Activated T-helper 17 cell treated with anti-CD3 and anti-CD28 coated beads, Interleukin-2, amount 50 U/mL, for 72 hours (primary cell): ENCODE measurements around the gene ST3GAL5. TPM values are rescaled to one million over a fixed set of nuclear protein-coding genes. Genes with fewer than 3 reads are reported as not detected.
"Not testable (repeated sequence)": the region's sequence is repeated elsewhere in the genome, so short reads cannot be mapped to it uniquely, and the experiment has no call there.

Source experiments
- ATAC-seq: fragments of 150-1000 bp; cut with Tn5 transposase; replicated peaks from 2 replicates; pipeline ENCODE4 v1.10.0; 2021; ENCODE audit warnings: mild to moderate bottlenecking, moderate library complexity
- H3K27ac Mint-ChIP-seq: one replicate; pipeline ENCODE4 v1.8.0; 2022; ENCODE audit warnings: mixed read lengths
- H3K27me3 Mint-ChIP-seq: one replicate; pipeline ENCODE4 v1.8.0; 2022; ENCODE audit warnings: mixed read lengths
- H3K36me3 Mint-ChIP-seq: one replicate; pipeline ENCODE4 v1.8.0; 2022; ENCODE audit warnings: low read depth, mild to moderate bottlenecking, mixed read lengths
- H3K4me1 Mint-ChIP-seq: one replicate; pipeline ENCODE4 v1.8.0; 2022; ENCODE audit warnings: mixed read lengths
- H3K4me3 Mint-ChIP-seq: one replicate; pipeline ENCODE4 v1.8.0; 2022; ENCODE audit warnings: mild to moderate bottlenecking, mixed read lengths
- H3K9me3 Mint-ChIP-seq: one replicate; pipeline ENCODE4 v1.8.0; 2022; ENCODE audit warnings: mixed read lengths
- total RNA-seq, 2 donors: library from RNA; stranded (reverse); gene quantifications; one replicate each; pipeline ENCODE4 v1.2.3, GENCODE V29; 2022

ST3GAL5 gene
- total RNA-seq, 2 donors from 2014 or later, result 7.6 to 13.7 TPM

- Mint-ChIP-seq H3K9me3 (no peaks in the 10 kb centered on the region), H3K27me3 (no peaks in the 10 kb centered on the region), H3K4me3 (no peak overlapping the region), H3K27ac (no peak overlapping the region), H3K36me3 (no peaks in the 10 kb centered on the region), H3K4me1 (no peaks in the 10 kb centered on the region)
- ATAC-seq, result no peak
Observed at GRCh38 chr2:85907671-85908157, 18.9 kb upstream of the ST3GAL5 start.

DNA sequence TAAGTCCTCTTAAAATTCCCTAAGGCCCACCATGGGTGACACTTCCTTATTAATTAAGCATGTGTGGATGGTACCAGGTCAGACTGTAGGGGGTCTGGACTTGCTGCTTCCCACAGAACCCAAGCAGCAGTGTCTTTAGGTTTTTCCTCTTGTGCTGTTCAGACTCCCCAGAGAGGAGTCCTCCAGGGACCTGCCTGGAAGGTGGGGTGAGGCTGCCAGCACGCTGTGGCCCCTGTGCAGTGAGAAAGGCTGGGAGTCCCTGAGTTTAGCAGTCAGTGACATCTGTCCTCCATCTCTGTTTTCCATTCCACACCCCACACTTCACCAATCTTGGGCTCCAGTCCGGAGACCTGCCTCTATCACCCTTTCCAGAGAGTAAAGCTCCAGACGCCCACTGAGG, 18.0 kb upstream of the ST3GAL5 start:
- no peak for ATAC-seq
- no peaks in the 10 kb centered on the region for H3K9me3 Mint-ChIP-seq

DNA sequence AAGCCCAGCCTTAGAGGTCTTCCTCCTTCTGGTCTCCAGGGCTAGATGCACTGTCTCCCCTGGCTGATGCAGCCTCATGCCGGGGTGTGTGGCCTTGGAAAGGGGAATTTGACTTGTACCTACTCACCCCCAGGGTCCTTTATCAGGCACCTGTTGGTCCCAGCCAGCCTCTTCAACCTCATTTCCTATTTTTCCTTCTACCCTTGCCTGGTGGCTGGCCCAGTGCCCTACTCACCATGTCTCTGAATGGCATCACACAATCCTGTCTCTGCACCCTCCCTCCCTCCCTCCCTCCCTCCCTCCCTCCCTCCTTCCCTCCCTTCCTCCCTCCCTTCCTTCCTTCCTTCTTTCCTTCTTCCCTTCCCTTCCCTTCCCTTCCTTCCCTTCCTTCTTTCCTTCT, 17.1 kb upstream of the ST3GAL5 start:
- no peak for ATAC-seq
- Mint-ChIP-seq H3K27me3 (no peaks in the 10 kb centered on the region), H3K9me3 (no peaks in the 10 kb centered on the region), H3K27ac (no peak overlapping the region), H3K4me3 (no peak overlapping the region), H3K4me1 (peaks cover 7% of the 10 kb centered on the region), H3K36me3 (no peaks in the 10 kb centered on the region)

More for the DNA sequence above, 18.0 kb upstream of the ST3GAL5 start:
- Mint-ChIP-seq H3K4me3 (no peak overlapping the region), H3K27me3 (no peaks in the 10 kb centered on the region), H3K27ac (no peak overlapping the region), H3K36me3 (no peaks in the 10 kb centered on the region), H3K4me1 (peaks cover 7% of the 10 kb centered on the region)

GRCh38 chr2:85905187-85905666, 16.4 kb upstream of the ST3GAL5 start:
- Mint-ChIP-seq H3K9me3 (no peaks in the 10 kb centered on the region), H3K4me3 (no peak overlapping the region), H3K36me3 (no peaks in the 10 kb centered on the region), H3K27me3 (no peaks in the 10 kb centered on the region), H3K27ac (no peak overlapping the region), H3K4me1 (peaks cover 7% of the 10 kb centered on the region)
- no peak for ATAC-seq

- Mint-ChIP-seq H3K36me3 (no peaks in the 10 kb centered on the region), H3K27ac (no peak overlapping the region), H3K27me3 (no peaks in the 10 kb centered on the region), H3K9me3 (no peaks in the 10 kb centered on the region), H3K4me1 (peaks cover 7% of the 10 kb centered on the region), H3K4me3 (no peak overlapping the region)
- no peak for ATAC-seq
Observed at GRCh38 chr2:85903849-85904248, 15.1 kb upstream of the ST3GAL5 start.

GRCh38 chr2:85902496-85902895, 13.7 kb upstream of the ST3GAL5 start:
- no peaks in the 10 kb centered on the region for H3K27me3 Mint-ChIP-seq
- H3K4me3 Mint-ChIP-seq, result no peak overlapping the region
- ATAC-seq, result no peak
- H3K36me3 Mint-ChIP-seq, result no peaks in the 10 kb centered on the region
- H3K9me3 Mint-ChIP-seq, result no peaks in the 10 kb centered on the region
- H3K4me1 Mint-ChIP-seq, result peaks cover 7% of the 10 kb centered on the region
- peak overlapping the region; percentile 53 for H3K27ac Mint-ChIP-seq

- no peaks in the 10 kb centered on the region for H3K36me3 Mint-ChIP-seq
- no peaks in the 10 kb centered on the region for H3K27me3 Mint-ChIP-seq
- no peak overlapping the region for H3K4me3 Mint-ChIP-seq
- H3K4me1 Mint-ChIP-seq, result peaks cover 7% of the 10 kb centered on the region
- no peaks in the 10 kb centered on the region for H3K9me3 Mint-ChIP-seq
- ATAC-seq, result no peak
- H3K27ac Mint-ChIP-seq, result no peak overlapping the region
Observed at GRCh38 chr2:85901155-85901554, 12.4 kb upstream of the ST3GAL5 start.

DNA sequence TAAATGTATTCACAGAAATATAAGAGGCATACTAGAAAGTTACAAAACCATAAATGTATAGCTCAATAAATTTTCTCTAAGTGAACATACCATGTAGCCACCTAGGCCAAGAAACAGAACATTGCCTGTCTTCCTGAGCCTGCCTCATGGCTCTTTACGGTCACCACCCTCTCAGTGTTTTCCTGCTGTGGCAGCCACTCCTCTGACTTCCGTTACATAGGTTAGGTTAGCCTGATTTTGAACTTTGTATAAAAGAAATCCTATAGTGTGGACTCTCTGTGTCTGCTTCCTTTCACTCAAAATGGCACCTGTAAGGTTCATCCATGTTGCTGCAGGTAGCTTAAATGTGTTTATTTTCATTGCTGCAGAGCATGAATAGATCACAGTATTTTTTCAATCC, 11.6 kb upstream of the ST3GAL5 start:
- ATAC-seq, result no peak
- Mint-ChIP-seq H3K36me3 (no peaks in the 10 kb centered on the region), H3K4me3 (no peak overlapping the region), H3K4me1 (peaks cover 7% of the 10 kb centered on the region), H3K9me3 (no peaks in the 10 kb centered on the region), H3K27me3 (no peaks in the 10 kb centered on the region), H3K27ac (peak overlapping the region; percentile 26)

DNA sequence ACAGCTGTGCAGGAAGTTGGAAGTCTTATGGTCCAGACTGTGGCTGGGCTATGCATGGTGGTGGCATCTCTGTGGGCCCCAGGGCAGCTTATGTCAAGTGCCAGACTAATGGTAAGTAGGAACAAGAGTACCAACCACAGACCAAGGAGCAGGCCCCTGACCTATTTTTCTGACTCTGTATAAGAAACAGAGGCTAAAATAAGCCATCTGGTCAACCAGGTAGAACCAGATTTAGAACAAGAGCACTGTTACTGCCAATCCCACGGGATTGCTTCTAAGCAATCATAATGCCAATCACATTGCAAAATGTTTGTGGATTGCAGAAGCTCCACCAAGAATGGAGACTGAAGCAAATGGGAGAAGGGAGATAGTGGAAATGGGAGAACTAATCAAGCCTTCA, 11.1 kb upstream of the ST3GAL5 start:
- peaks cover 7% of the 10 kb centered on the region for H3K4me1 Mint-ChIP-seq
- H3K9me3 Mint-ChIP-seq, result no peaks in the 10 kb centered on the region
- no peak for ATAC-seq

GRCh38 chr2:85899284-85899683, 10.5 kb upstream of the ST3GAL5 start:
- Mint-ChIP-seq H3K36me3 (no peaks in the 10 kb centered on the region), H3K9me3 (no peaks in the 10 kb centered on the region), H3K27me3 (no peaks in the 10 kb centered on the region), H3K27ac (no peak overlapping the region), H3K4me1 (peaks cover 7% of the 10 kb centered on the region), H3K4me3 (no peak overlapping the region)
- ATAC-seq, result no peak

More for the DNA sequence above, 11.1 kb upstream of the ST3GAL5 start:
- Mint-ChIP-seq H3K27ac (no peak overlapping the region), H3K4me3 (no peak overlapping the region), H3K27me3 (no peaks in the 10 kb centered on the region), H3K36me3 (no peaks in the 10 kb centered on the region)

- Mint-ChIP-seq H3K9me3 (no peaks in the 10 kb centered on the region), H3K36me3 (no peaks in the 10 kb centered on the region), H3K27ac (no peak overlapping the region), H3K27me3 (no peaks in the 10 kb centered on the region), H3K4me3 (no peak overlapping the region), H3K4me1 (peaks cover 7% of the 10 kb centered on the region)
- no peak for ATAC-seq
Observed at GRCh38 chr2:85898881-85899280, 10.1 kb upstream of the ST3GAL5 start.

DNA sequence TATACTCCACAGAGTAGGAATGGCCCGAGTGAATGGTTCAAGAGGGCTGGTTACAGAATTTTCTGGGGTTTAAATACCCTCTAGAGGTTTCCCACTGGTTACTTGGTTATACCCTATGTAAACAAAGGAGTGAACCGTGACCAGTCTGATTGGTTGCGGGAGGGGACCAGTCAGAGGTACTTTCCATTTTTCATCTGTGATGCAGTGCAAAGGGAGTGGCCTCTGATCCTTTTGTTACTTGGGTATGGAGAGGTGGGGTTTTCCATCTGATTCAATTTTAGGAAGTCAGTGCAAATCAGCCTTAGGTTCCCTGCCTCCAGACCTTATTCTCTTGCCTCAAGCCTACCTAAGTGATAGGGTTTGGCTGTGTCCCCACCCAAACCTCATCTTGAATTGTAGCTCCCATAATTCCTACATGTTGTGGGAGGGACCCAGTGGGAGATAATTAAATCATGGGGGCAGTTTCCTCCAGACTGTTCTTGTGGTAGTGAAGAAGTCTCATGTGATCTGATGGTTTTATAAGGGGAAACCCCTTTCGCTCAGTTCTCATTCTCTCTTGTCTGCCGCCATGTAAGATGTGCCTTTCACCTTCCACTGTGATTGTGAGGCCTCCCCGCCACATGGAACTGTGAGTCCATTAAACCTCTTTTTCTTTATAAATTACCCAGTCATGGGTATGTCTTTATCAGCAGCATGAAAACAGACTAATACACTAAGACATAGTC, 5.9 kb upstream of the ST3GAL5 start:
- not testable (repeated sequence) for ATAC-seq, H3K36me3 Mint-ChIP-seq, H3K4me1 Mint-ChIP-seq, H3K9me3 Mint-ChIP-seq, H3K27me3 Mint-ChIP-seq, H3K27ac Mint-ChIP-seq, H3K4me3 Mint-ChIP-seq

GRCh38 chr2:85893428-85894258, 4.9 kb upstream of the ST3GAL5 start:
- ATAC-seq, result no peak
- Mint-ChIP-seq H3K27me3 (no peaks in the 10 kb centered on the region), H3K9me3 (no peaks in the 10 kb centered on the region), H3K36me3 (no peaks in the 10 kb centered on the region), H3K4me1 (peaks cover 6% of the 10 kb centered on the region), H3K27ac (no peak overlapping the region), H3K4me3 (no peak overlapping the region)

- H3K27me3 Mint-ChIP-seq, result no peaks in the 10 kb centered on the region
- no peaks in the 10 kb centered on the region for H3K9me3 Mint-ChIP-seq
- no peak overlapping the region for H3K4me3 Mint-ChIP-seq
- no peak for ATAC-seq
- peaks cover 7% of the 10 kb centered on the region for H3K4me1 Mint-ChIP-seq
- no peak overlapping the region for H3K27ac Mint-ChIP-seq
- H3K36me3 Mint-ChIP-seq, result no peaks in the 10 kb centered on the region
Observed at GRCh38 chr2:85892216-85892944, 3.6 kb upstream of the ST3GAL5 start.
